Trophoblast cell (in vitro differentiated cells and primary cell): ENCODE results near the gene CBFB. TPM values are rescaled to one million over a fixed set of nuclear protein-coding genes. Genes with fewer than 3 reads are reported as not detected.

Source experiments
- DNase-seq, 2 donors: peaks; one replicate each; pipeline ENCODE4 v3.0.0-alpha.2; 2016
- H2AFZ ChIP-seq: 2 replicates; pipeline ENCODE4 v1.6.1; 2013; ENCODE audit warnings: low read length, moderate library complexity, mild to moderate bottlenecking; ENCODE audit not compliant: insufficient read depth, poor library complexity
- H2AK5ac ChIP-seq: 2 replicates; pipeline ENCODE4 v1.6.1; 2013; ENCODE audit warnings: mild to moderate bottlenecking, low read length
- H2BK120ac ChIP-seq: 2 replicates; pipeline ENCODE4 v1.6.1; 2013; ENCODE audit warnings: low read length, mild to moderate bottlenecking, moderate library complexity; ENCODE audit not compliant: insufficient read depth, poor library complexity
- H2BK12ac ChIP-seq: 2 replicates; pipeline ENCODE4 v1.6.1; 2013; ENCODE audit warnings: mild to moderate bottlenecking, low read length, moderate library complexity
- H2BK5ac ChIP-seq: 2 replicates; pipeline ENCODE4 v1.6.1; 2013; ENCODE audit warnings: low read length, low read depth, moderate library complexity, mild to moderate bottlenecking; ENCODE audit not compliant: poor library complexity
- H3K14ac ChIP-seq: 2 replicates; pipeline ENCODE4 v1.6.1; 2013; ENCODE audit warnings: mild to moderate bottlenecking, low read length
- H3K18ac ChIP-seq: 2 replicates; pipeline ENCODE4 v1.6.1; 2013; ENCODE audit warnings: mild to moderate bottlenecking, low read length
- H3K23ac ChIP-seq: 2 replicates; pipeline ENCODE4 v1.6.1; 2013; ENCODE audit warnings: low read length
- H3K27ac ChIP-seq: 2 replicates; pipeline ENCODE4 v1.5.1; 2013; ENCODE audit warnings: low read depth, mild to moderate bottlenecking, inconsistent platforms, low read length, moderate library complexity
- H3K27me3 ChIP-seq: 2 replicates; pipeline ENCODE4 v1.6.1; 2013; ENCODE audit warnings: inconsistent platforms, mild to moderate bottlenecking, low read length, moderate library complexity; ENCODE audit not compliant: insufficient read depth
- H3K36me3 ChIP-seq, 2 experiments: 1 replicate in 1 of 2; 2 replicates in 1 of 2; pipeline ENCODE4 v1.6.1; 2013; ENCODE audit warnings: low read length in 2 of 2, mild to moderate bottlenecking in 2 of 2, moderate library complexity in 1 of 2; ENCODE audit not compliant: insufficient read depth in 2 of 2, control insufficient read depth in 1 of 2
- H3K4ac ChIP-seq: 2 replicates; pipeline ENCODE4 v1.6.1; 2013; ENCODE audit warnings: low read depth, mild to moderate bottlenecking, low read length, moderate library complexity
- H3K4me1 ChIP-seq, 2 experiments: 1 replicate in 1 of 2; 2 replicates in 1 of 2; pipeline ENCODE4 v1.6.1; 2013; ENCODE audit warnings: low read length in 2 of 2, mild to moderate bottlenecking in 2 of 2, moderate library complexity in 1 of 2; ENCODE audit not compliant: insufficient read depth in 2 of 2, control insufficient read depth in 1 of 2
- H3K4me2 ChIP-seq: 2 replicates; pipeline ENCODE4 v1.6.1; 2013; ENCODE audit warnings: inconsistent platforms, mild to moderate bottlenecking, low read length, moderate library complexity
- H3K4me3 ChIP-seq: 2 replicates; pipeline ENCODE4 v1.5.1; 2013; ENCODE audit warnings: mild to moderate bottlenecking, low read depth, low read length, inconsistent platforms
- H3K79me1 ChIP-seq: one replicate; pipeline ENCODE4 v1.6.1; 2013; ENCODE audit warnings: low read length
- H3K79me2 ChIP-seq: 2 replicates; pipeline ENCODE4 v1.6.1; 2013; ENCODE audit warnings: low read length, mild to moderate bottlenecking; ENCODE audit not compliant: control insufficient read depth, insufficient read depth, poor library complexity
- H3K9ac ChIP-seq: 2 replicates; pipeline ENCODE4 v1.6.1; 2013; ENCODE audit warnings: mild to moderate bottlenecking, low read length
- H3K9me3 ChIP-seq: 2 replicates; pipeline ENCODE4 v1.6.1; 2013; ENCODE audit warnings: low read depth, mild to moderate bottlenecking, control low read depth, inconsistent platforms, low read length; ENCODE audit not compliant: insufficient read depth
- H4K12ac ChIP-seq: 2 replicates; pipeline ENCODE4 v1.6.1; 2013; ENCODE audit warnings: low read depth, mild to moderate bottlenecking, low read length, moderate library complexity
- H4K8ac ChIP-seq: 2 replicates; pipeline ENCODE4 v1.6.1; 2013; ENCODE audit warnings: low read depth, mild to moderate bottlenecking, low read length, moderate library complexity
- H4K91ac ChIP-seq: one replicate; pipeline ENCODE4 v1.6.1; 2013; ENCODE audit warnings: low read depth, mild to moderate bottlenecking, low read length, moderate library complexity
- WGBS: extraction: QIAGEN DNeasy Blood & Tissue Kit; methylation state at CpG from one replicate; pipeline ENCODE4 v1.1.7; 2013; ENCODE audit warnings: missing lambda C conversion rate; ENCODE audit not compliant: insufficient read length, insufficient coverage; ENCODE audit errors: extremely low coverage; 5-methylcytosine and 5-hydroxymethylcytosine counted together
- polyA plus RNA-seq: library from polyadenylated mRNA; stranded (reverse); fragments of 200-250 nt; gene quantifications from 2 replicates; pipeline ENCODE4 v1.2.3, GENCODE V29; 2013

CBFB gene
- 61.5 and 63.3 TPM in 2 replicates for polyA plus RNA-seq

DNA sequence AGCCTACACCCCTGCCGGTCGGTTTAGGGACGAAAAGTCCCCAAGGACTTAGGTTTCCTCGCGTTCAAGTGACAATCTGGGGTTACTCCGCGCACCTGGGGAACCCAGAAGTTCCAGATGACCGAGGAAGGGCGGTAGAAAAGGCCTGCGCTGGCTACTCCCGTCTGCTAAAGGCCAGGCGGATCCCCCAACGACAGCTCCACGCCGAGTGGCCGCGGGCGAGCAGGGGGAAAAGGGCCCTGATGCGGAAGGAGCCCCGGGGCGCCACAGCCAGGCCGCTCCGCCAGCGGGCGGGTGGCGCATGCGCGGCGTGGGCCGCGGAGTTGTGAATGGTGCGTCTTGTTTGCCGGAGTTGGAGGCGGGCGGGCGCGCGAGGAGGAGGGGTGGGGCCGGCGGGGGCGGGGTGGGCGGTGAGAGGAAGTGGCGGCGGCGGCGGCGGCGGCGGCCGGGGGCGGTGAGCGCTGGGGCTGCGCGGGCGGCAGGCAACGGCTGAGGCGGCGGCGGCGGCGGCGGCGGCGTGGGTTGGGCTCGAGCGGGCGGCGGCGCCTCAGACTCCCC is at the start of gene CBFB:
TSS of gene CBFB (plus strand) at position 454 of the 558 bp plus-strand sequence. CDS start 259 bp downstream, outside the sequence.
- H2BK12ac ChIP-seq: peak within 1 kb of the TSS; percentile 15
- no CpG with 5 or more reads among the region's 69 CpGs for WGBS
- peak within 1 kb of the TSS; percentile 96 for H2AFZ ChIP-seq
- H4K91ac ChIP-seq: peak within 1 kb of the TSS; percentile 87
- H3K14ac ChIP-seq: peak within 1 kb of the TSS; percentile 91
- H2AK5ac ChIP-seq: peak within 1 kb of the TSS; percentile 45
- H2BK120ac ChIP-seq: peak within 1 kb of the TSS; percentile 91
- H3K9me3 ChIP-seq: no peaks in the 10 kb centered on the region
- H3K4ac ChIP-seq: peak within 1 kb of the TSS; percentile 86
- H3K79me1 ChIP-seq: peaks cover 13% of the 10 kb centered on the region
- peak; percentile 93 to 96 for DNase-seq
- peak within 1 kb of the TSS; percentile 94 for H3K27ac ChIP-seq
- no peak within 1 kb of the TSS for H3K23ac ChIP-seq
- no peaks in the 10 kb centered on the region for H3K27me3 ChIP-seq
- peaks cover 20% of the 10 kb centered on the region for H3K79me2 ChIP-seq
- H3K4me1 ChIP-seq: peaks cover 13 to 25% of the 10 kb centered on the region in 2 experiments
- H3K4me3 ChIP-seq: peak within 1 kb of the TSS; percentile 93
- peak within 1 kb of the TSS; percentile 98 for H3K9ac ChIP-seq
- H3K36me3 ChIP-seq: peaks cover 7% of the 10 kb centered on the region in 2 experiments
- peak within 1 kb of the TSS; percentile 78 for H2BK5ac ChIP-seq
- H3K4me2 ChIP-seq: peak within 1 kb of the TSS; percentile 89
- H4K8ac ChIP-seq: peak within 1 kb of the TSS; percentile 95
- H3K18ac ChIP-seq: peak within 1 kb of the TSS; percentile 85
- peak within 1 kb of the TSS; percentile 76 for H4K12ac ChIP-seq

DNA sequence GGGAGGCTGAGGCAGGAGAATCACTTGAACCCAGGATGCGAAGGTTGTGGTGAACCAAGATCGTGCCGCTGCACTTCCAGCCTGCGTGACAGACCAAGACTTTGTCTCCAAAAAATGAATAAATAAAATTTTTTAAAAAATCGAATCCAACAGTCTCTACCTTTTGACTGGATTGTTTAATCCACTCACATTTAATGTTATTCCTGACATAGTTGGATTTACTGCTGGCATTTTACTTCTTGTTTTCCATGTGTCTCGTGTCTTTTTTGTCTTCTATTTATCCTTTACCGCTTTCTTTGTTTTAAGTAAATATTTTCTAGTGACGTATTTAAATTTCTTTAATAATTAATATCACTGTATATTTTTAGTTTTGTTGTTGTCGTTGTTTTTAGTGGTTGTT is 45.9 kb upstream of the CBFB start:
- no peak overlapping the region for H2AK5ac ChIP-seq
- no peaks in the 10 kb centered on the region for H3K79me2 ChIP-seq
- H3K4me2 ChIP-seq: no peak overlapping the region
- no peak overlapping the region for H4K12ac ChIP-seq
- no peaks in the 10 kb centered on the region for H3K27me3 ChIP-seq
- H4K8ac ChIP-seq: no peak overlapping the region
- H2BK120ac ChIP-seq: no peak overlapping the region
- no peak overlapping the region for H3K9ac ChIP-seq
- no peaks in the 10 kb centered on the region for H3K36me3 ChIP-seq
- H4K91ac ChIP-seq: no peak overlapping the region
- no peaks in the 10 kb centered on the region for H3K9me3 ChIP-seq
- no peaks in the 10 kb centered on the region for H3K4me1 ChIP-seq
- H3K79me1 ChIP-seq: no peaks in the 10 kb centered on the region
- no CpG with 5 or more reads among the region's 9 CpGs for WGBS
- no peak overlapping the region for H3K4ac ChIP-seq
- H2BK12ac ChIP-seq: no peak overlapping the region
- no peak overlapping the region for H3K27ac ChIP-seq
- DNase-seq: no peak
- no peak overlapping the region for H3K4me3 ChIP-seq
- no peak overlapping the region for H2AFZ ChIP-seq
- no peak overlapping the region for H3K14ac ChIP-seq
- no peak overlapping the region for H2BK5ac ChIP-seq
- no peak overlapping the region for H3K18ac ChIP-seq
- no peak overlapping the region for H3K23ac ChIP-seq

DNA sequence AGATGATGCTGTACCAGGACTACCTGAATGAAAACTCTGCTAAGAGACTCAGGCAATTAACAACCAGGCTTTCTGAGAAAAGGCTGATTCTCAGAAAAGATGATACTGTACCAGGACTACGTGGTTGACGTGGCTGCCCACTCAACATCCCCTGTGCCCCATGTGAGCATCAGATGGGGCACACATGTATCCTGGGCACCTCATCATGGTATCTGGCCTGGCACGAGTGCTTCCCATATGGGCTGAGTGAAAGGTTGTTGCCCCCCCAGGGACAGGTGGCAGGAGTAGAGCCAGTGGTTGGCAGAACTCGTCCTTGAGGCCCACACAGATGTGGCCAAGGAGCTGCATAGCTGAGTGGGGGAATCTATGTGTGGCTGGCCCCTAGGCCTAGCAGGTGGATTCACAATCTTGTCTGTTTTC is 44.0 kb upstream of the CBFB start:
- Histone ChIP-seq H3K36me3 (no peaks in the 10 kb centered on the region), H3K4me1 (no peaks in the 10 kb centered on the region), H3K79me2 (no peaks in the 10 kb centered on the region), H2BK120ac (no peak overlapping the region), H2BK12ac (no peak overlapping the region), H3K9ac (no peak overlapping the region), H2BK5ac (no peak overlapping the region), H3K9me3 (no peaks in the 10 kb centered on the region), H3K14ac (no peak overlapping the region), H4K91ac (no peak overlapping the region), H3K4me3 (no peak overlapping the region), H2AK5ac (no peak overlapping the region), H3K27ac (no peak overlapping the region), H4K12ac (no peak overlapping the region), H3K4me2 (no peak overlapping the region), H3K27me3 (no peaks in the 10 kb centered on the region), H3K23ac (no peak overlapping the region), H3K79me1 (no peaks in the 10 kb centered on the region), H4K8ac (no peak overlapping the region), H2AFZ (no peak overlapping the region), H3K18ac (no peak overlapping the region), H3K4ac (no peak overlapping the region)
- DNase-seq: no peak
- WGBS: no CpG with 5 or more reads among the region's 4 CpGs

DNA sequence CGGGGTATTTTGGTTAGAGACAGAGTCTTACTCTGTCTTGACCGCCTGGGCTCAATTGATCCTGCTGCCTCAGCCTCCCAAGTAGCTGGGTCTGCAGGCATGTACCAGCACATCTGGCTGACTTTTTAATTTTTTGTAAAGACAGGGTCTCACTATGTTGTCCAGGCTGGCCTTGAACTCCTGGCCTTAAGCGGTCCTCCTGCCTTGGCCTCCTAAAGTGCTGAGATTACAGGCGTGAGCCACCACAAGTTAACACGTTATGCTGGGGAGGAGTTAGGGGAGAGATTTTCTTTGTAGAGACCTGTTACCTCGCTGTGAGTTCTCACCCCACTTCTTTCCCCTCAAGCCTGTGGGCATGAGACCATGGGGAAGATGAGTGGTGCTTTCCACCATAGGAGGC is 42.4 kb upstream of the CBFB start:
- H2BK12ac ChIP-seq: no peak overlapping the region

More for the DNA sequence above, 42.4 kb upstream of the CBFB start:
- Histone ChIP-seq H3K79me2 (no peaks in the 10 kb centered on the region), H3K36me3 (no peaks in the 10 kb centered on the region), H3K4ac (no peak overlapping the region), H2AFZ (no peak overlapping the region), H3K9me3 (no peaks in the 10 kb centered on the region), H2AK5ac (no peak overlapping the region), H3K79me1 (no peaks in the 10 kb centered on the region), H2BK5ac (no peak overlapping the region), H3K9ac (no peak overlapping the region), H3K23ac (no peak overlapping the region), H3K14ac (no peak overlapping the region), H3K18ac (no peak overlapping the region), H3K4me2 (no peak overlapping the region), H4K91ac (no peak overlapping the region), H3K4me3 (no peak overlapping the region), H2BK120ac (no peak overlapping the region), H4K12ac (no peak overlapping the region), H3K27ac (no peak overlapping the region), H3K4me1 (no peaks in the 10 kb centered on the region), H3K27me3 (no peaks in the 10 kb centered on the region), H4K8ac (no peak overlapping the region)
- 100% methylated on average over 1 of the region's 6 CpGs for WGBS
- DNase-seq: no peak
